Measurements from ENCODE around the gene RB1. TPM values are rescaled to one million over a fixed set of nuclear protein-coding genes. Genes with fewer than 3 reads are reported as not detected.

Gene RB1
- total and polyA plus RNA-seq, 2 experiments from 2014 or later = 19.5 to 22.3 TPM

- Histone ChIP-seq H3K36me3 (ENCODE audit: insufficient read depth) (no peaks in the 10 kb centered on the region), H3K4me2 (no peak overlapping the region), H3K27me3 (ENCODE audit: insufficient read depth) (no peaks in the 10 kb centered on the region), H3K79me2 (replicated peaks; ENCODE audit: insufficient read depth) (no peaks in the 10 kb centered on the region), H3K4me1 (ENCODE audit: insufficient read depth) (peaks cover 26% of the 10 kb centered on the region), H2AFZ (no peak overlapping the region), H3K9me2 (ENCODE audit: insufficient read depth) (no peaks in the 10 kb centered on the region), H3K27ac (ENCODE audit: low read depth) (no peak overlapping the region), H4K20me1 (replicated peaks; ENCODE audit: insufficient read depth) (no peaks in the 10 kb centered on the region), H3K4me3 (no peak overlapping the region), H3F3A (replicated peaks; ENCODE audit: low read depth) (no peaks in the 10 kb centered on the region)
- no peaks in the 10 kb centered on the region for H3K36me3 Mint-ChIP-seq (ENCODE audit: low read depth)
- H3K9me3 Mint-ChIP-seq = no peaks in the 10 kb centered on the region
- no peaks in the 10 kb centered on the region for H3K27me3 Mint-ChIP-seq (ENCODE audit: insufficient read depth, low read depth, poor library complexity)
- H3K4me3 Mint-ChIP-seq = peak overlapping the region; percentile 44
- TF ChIP-seq STAT1 (IDR thresholded peaks at IDR 0.05; ENCODE audit: unreplicated experiment) (no peak), NANOG (IDR thresholded peaks at IDR 0.05; ENCODE audit: borderline replicate concordance) (no peak), ZNF331 (CRISPR knock-in tag; IDR thresholded peaks at IDR 0.05; ENCODE audit: low read depth) (no peak), POLR2AphosphoS5 (IDR thresholded peaks at IDR 0.05; ENCODE audit: low read depth) (no peak), EZH2 (IDR thresholded peaks at IDR 0.05; ENCODE audit: low read depth, unreplicated experiment) (no peak), CREB1 (CRISPR knock-in tag; IDR thresholded peaks at IDR 0.05; ENCODE audit: low read depth) (no peak), JUNB (IDR thresholded peaks at IDR 0.05; ENCODE audit: unreplicated experiment) (no peak), ZNF114 (CRISPR knock-in tag; IDR thresholded peaks at IDR 0.05) (no peak), EZH2phosphoT487 (IDR thresholded peaks at IDR 0.05; ENCODE audit: unreplicated experiment) (no peak), REST (IDR thresholded peaks at IDR 0.05; ENCODE audit: unreplicated experiment) (no peak), ZNF462 (CRISPR knock-in tag; IDR thresholded peaks at IDR 0.05) (no peak), CTCF (conservative IDR thresholded peaks at IDR 0.05; ENCODE audit: low read depth in 2 of 2) (no peak), ETS1 (IDR thresholded peaks at IDR 0.05) (no peak)
- no peak overlapping the region for H3K27ac Mint-ChIP-seq
- DNase-seq (ENCODE audit: low spot score) (no peak), ATAC-seq (no peak)
- H3K4me1 Mint-ChIP-seq = peaks cover 21% of the 10 kb centered on the region
Observed at GRCh38 chr13:48410199-48410598, 106.6 kb downstream of the RB1 start.

Data from GM23338 (cell line).